HEK293 (cell line): ENCODE data around the gene ITPRIPL1.
A peak's percentile ranks its signal among the peaks of the same experiment; 100 is the strongest.

Experiments used
- CTCF ChIA-PET: fragments of 350-600 bp; formaldehyde crosslinking; extraction: SDS; loops from one replicate; lab custom pipeline; 2021; ENCODE audit warnings: antibody characterized with exemption; lab: Yijun Ruan, JAX
- POLR2A ChIA-PET: fragments of 300-600 bp; formaldehyde crosslinking; extraction: SDS; loops from one replicate; lab custom pipeline; 2020; ENCODE audit warnings: antibody characterized with exemption, inconsistent platforms; lab: Yijun Ruan, JAX
- H3K27ac ChIP-seq: fragments of 200-500 bp; sonication (Bioruptor generic); 2 replicates; pipeline ENCODE4 v1.5.1; 2014; ENCODE audit warnings: low read depth, low read length, control low read depth, inconsistent platforms; ENCODE audit errors: extremely low read depth
- H3K36me3 ChIP-seq, 2 experiments: fragments of 200-500 bp in 1 of 2; sonication (Bioruptor generic) in 1 of 2; 1 replicate in 1 of 2; 2 replicates in 1 of 2; pipeline ENCODE4 v1.5.1; 2014 to 2017; ENCODE audit warnings: inconsistent platforms in 2 of 2, low read length in 2 of 2; ENCODE audit not compliant: control insufficient read depth in 2 of 2, insufficient read depth in 1 of 2
- H3K4me1 ChIP-seq: fragments of 200-500 bp; sonication (Bioruptor generic); 2 replicates; pipeline ENCODE4 v1.5.1; 2014; ENCODE audit warnings: mild to moderate bottlenecking, low read length, inconsistent platforms; ENCODE audit not compliant: control insufficient read depth, insufficient read depth
- H3K4me3 ChIP-seq: 2 replicates; pipeline ENCODE4 v1.5.1; 2011; ENCODE audit warnings: low read depth, mild to moderate bottlenecking, control low read depth, low read length, moderate library complexity
- H3K9me3 ChIP-seq: fragments of 200-500 bp; sonication (Bioruptor generic); 2 replicates; pipeline ENCODE4 v1.5.1; 2014; ENCODE audit warnings: low read depth, low read length, inconsistent platforms; ENCODE audit not compliant: control insufficient read depth, insufficient read depth
- BCL6B ChIP-seq: fragments of 450-650 bp; formaldehyde crosslinking; IDR thresholded peaks from 2 replicates; pipeline ENCODE4 v1.5.1; 2017; ENCODE audit warnings: missing biosample characterization, missing genetic modification characterization
- GLI2 ChIP-seq: fragments of 450-650 bp; formaldehyde crosslinking; IDR thresholded peaks from 2 replicates; pipeline ENCODE4; 2017; ENCODE audit warnings: missing biosample characterization, missing genetic modification characterization, low read depth, borderline replicate concordance
- HOXC10 ChIP-seq: sonication (generic); formaldehyde crosslinking; IDR thresholded peaks from 2 replicates; pipeline ENCODE4 v1.8.1; 2023; ENCODE audit warnings: mild to moderate bottlenecking, missing genetic modification reagents
- KLF17 ChIP-seq: fragments of 450-650 bp; formaldehyde crosslinking; IDR thresholded peaks from 2 replicates; pipeline ENCODE4 v1.5.1; 2016; ENCODE audit warnings: missing biosample characterization, missing genetic modification characterization
- KLF8 ChIP-seq: fragments of 450-650 bp; formaldehyde crosslinking; IDR thresholded peaks from 2 replicates; pipeline ENCODE4 v1.5.1; 2016; ENCODE audit warnings: missing biosample characterization, missing genetic modification characterization
- KLF9 ChIP-seq: fragments of 450-650 bp; formaldehyde crosslinking; IDR thresholded peaks from 2 replicates; pipeline ENCODE4 v1.5.1; 2016; ENCODE audit warnings: missing biosample characterization, missing genetic modification characterization, low read depth
- RBAK ChIP-seq: fragments of 450-650 bp; formaldehyde crosslinking; IDR thresholded peaks from 2 replicates; pipeline ENCODE4 v1.5.1; 2016; ENCODE audit warnings: missing biosample characterization, missing genetic modification characterization
- SCRT2 ChIP-seq: fragments of 450-650 bp; formaldehyde crosslinking; IDR thresholded peaks from 2 replicates; pipeline ENCODE4 v1.5.1; 2016; ENCODE audit warnings: missing biosample characterization, missing genetic modification characterization
- ZBTB10 ChIP-seq: fragments of 450-650 bp; formaldehyde crosslinking; IDR thresholded peaks from 2 replicates; pipeline ENCODE4 v1.5.1; 2016; ENCODE audit warnings: missing biosample characterization, missing genetic modification characterization
- ZBTB44 ChIP-seq: fragments of 450-650 bp; IDR thresholded peaks from 2 replicates; pipeline ENCODE4 v1.5.1; 2018; ENCODE audit warnings: missing biosample characterization, mild to moderate bottlenecking, missing genetic modification characterization
- ZFP41 ChIP-seq: fragments of 450-650 bp; formaldehyde crosslinking; IDR thresholded peaks from 2 replicates; pipeline ENCODE4 v1.5.1; 2016; ENCODE audit warnings: missing biosample characterization, missing genetic modification characterization, borderline replicate concordance
- ZIC2 ChIP-seq: fragments of 450-650 bp; formaldehyde crosslinking; IDR thresholded peaks from 2 replicates; pipeline ENCODE4 v1.5.1; 2016; ENCODE audit warnings: missing biosample characterization, missing genetic modification characterization
- ZNF133 ChIP-seq: fragments of 450-650 bp; formaldehyde crosslinking; IDR thresholded peaks from 2 replicates; pipeline ENCODE4 v1.5.1; 2016; ENCODE audit warnings: missing biosample characterization, missing genetic modification characterization
- ZNF174 ChIP-seq: fragments of 450-650 bp; formaldehyde crosslinking; IDR thresholded peaks from 2 replicates; pipeline ENCODE4 v1.5.0; 2017; ENCODE audit warnings: missing biosample characterization, mild to moderate bottlenecking, missing genetic modification characterization
- ZNF214 ChIP-seq: fragments of 450-650 bp; formaldehyde crosslinking; IDR thresholded peaks from 2 replicates; pipeline ENCODE4 v1.5.1; 2017; ENCODE audit warnings: missing biosample characterization, mild to moderate bottlenecking, missing genetic modification characterization, borderline replicate concordance
- ZNF324 ChIP-seq: fragments of 450-650 bp; formaldehyde crosslinking; IDR thresholded peaks from 2 replicates; pipeline ENCODE4 v1.5.1; 2016; ENCODE audit warnings: missing biosample characterization, missing genetic modification characterization
- ZNF404 ChIP-seq: fragments of 450-650 bp; formaldehyde crosslinking; IDR thresholded peaks from 2 replicates; pipeline ENCODE4 v1.5.1; 2017; ENCODE audit warnings: missing biosample characterization, missing genetic modification characterization
- ZNF510 ChIP-seq: fragments of 450-650 bp; formaldehyde crosslinking; IDR thresholded peaks from 2 replicates; pipeline ENCODE4 v1.5.1; 2018; ENCODE audit warnings: mild to moderate bottlenecking, missing genetic modification characterization, missing biosample characterization; ENCODE audit not compliant: insufficient replicate concordance
- ZNF513 ChIP-seq: fragments of 450-650 bp; IDR thresholded peaks from 2 replicates; pipeline ENCODE4 v1.5.1; 2018; ENCODE audit warnings: missing biosample characterization, missing genetic modification characterization
- ZNF521 ChIP-seq: fragments of 450-650 bp; formaldehyde crosslinking; IDR thresholded peaks from 2 replicates; pipeline ENCODE4 v1.5.1; 2017; ENCODE audit warnings: missing biosample characterization, mild to moderate bottlenecking, missing genetic modification characterization
- ZNF529 ChIP-seq: fragments of 450-650 bp; formaldehyde crosslinking; IDR thresholded peaks from 2 replicates; pipeline ENCODE4 v1.5.1; 2017; ENCODE audit warnings: missing genetic modification characterization, missing biosample characterization; ENCODE audit not compliant: insufficient replicate concordance
- ZNF621 ChIP-seq: fragments of 450-650 bp; formaldehyde crosslinking; IDR thresholded peaks from 2 replicates; pipeline ENCODE4 v1.5.1; 2017; ENCODE audit warnings: missing biosample characterization, missing genetic modification characterization
- ZNF629 ChIP-seq: fragments of 450-650 bp; formaldehyde crosslinking; IDR thresholded peaks from 2 replicates; pipeline ENCODE4 v1.5.1; 2017; ENCODE audit warnings: missing biosample characterization, missing genetic modification characterization
- ZNF670 ChIP-seq: fragments of 450-650 bp; formaldehyde crosslinking; IDR thresholded peaks from 2 replicates; pipeline ENCODE4 v1.5.1; 2016; ENCODE audit warnings: missing biosample characterization, missing genetic modification characterization, low read depth
- ZNF768 ChIP-seq: fragments of 450-650 bp; formaldehyde crosslinking; IDR thresholded peaks from 2 replicates; pipeline ENCODE4 v1.5.1; 2018; ENCODE audit warnings: missing biosample characterization, mild to moderate bottlenecking, missing genetic modification characterization
- ZNF776 ChIP-seq: fragments of 450-650 bp; formaldehyde crosslinking; IDR thresholded peaks from 2 replicates; pipeline ENCODE4 v1.5.0; 2017; ENCODE audit warnings: missing biosample characterization, missing genetic modification characterization, borderline replicate concordance
- ZSCAN30 ChIP-seq: fragments of 450-650 bp; IDR thresholded peaks from 2 replicates; pipeline ENCODE4 v1.5.1; 2018; ENCODE audit warnings: missing biosample characterization, mild to moderate bottlenecking, missing genetic modification characterization, moderate library complexity

Gene ITPRIPL1

GRCh38 chr2:96341641-96342040 lies 16.5 kb downstream of the ITPRIPL1 start:
- TF ChIP-seq ZNF529 (tag by site-specific recombination) (no peak), ZNF776 (tag by site-specific recombination) (no peak), KLF9 (no peak), ZFP41 (tag by site-specific recombination) (no peak), ZNF629 (tag by site-specific recombination) (no peak), ZNF133 (no peak), ZIC2 (no peak), ZNF214 (no peak), KLF8 (tag by site-specific recombination) (no peak), ZSCAN30 (tag by site-specific recombination) (no peak), KLF17 (tag by site-specific recombination) (no peak), ZNF404 (no peak), ZNF670 (tag by site-specific recombination) (no peak), ZNF324 (no peak), RBAK (tag by site-specific recombination) (no peak), ZNF768 (no peak), ZBTB10 (tag by site-specific recombination) (no peak), ZNF510 (no peak), HOXC10 (CRISPR knock-in tag) (no peak)
- TF ChIP-seq, all 188 proteins: peak for 0
- ChIA-PET POLR2A (interaction anchor here (0.6 to 1.3 kb wide), 4 partner anchors 9 to 75 kb away, joined by 3 to 7 read pairs (median 4); partner anchors contain the start of gene SNRNP200), CTCF (interaction anchor here (0.5 to 1.2 kb wide), 3 partner anchors 65 to 420 kb away, joined by 3 read pairs; no protein-coding TSS in a partner anchor)
- Histone ChIP-seq H3K4me3 (no peak overlapping the region), H3K27ac (peak overlapping the region; percentile 44; the same call in 1 of the 2 replicates), H3K4me1 (peaks cover 17% of the 10 kb centered on the region), H3K36me3 (peaks cover 48 to 58% of the 10 kb centered on the region in 2 experiments), H3K9me3 (no peaks in the 10 kb centered on the region)

GRCh38 chr2:96342085-96342484 lies 17.0 kb downstream of the ITPRIPL1 start:
- Histone ChIP-seq H3K4me3 (no peak overlapping the region), H3K9me3 (no peaks in the 10 kb centered on the region), H3K4me1 (peaks cover 17% of the 10 kb centered on the region), H3K27ac (peak overlapping the region; percentile 44; the same call in 1 of the 2 replicates), H3K36me3 (peaks cover 52 to 62% of the 10 kb centered on the region in 2 experiments)
- POLR2A ChIA-PET: interaction anchor here (0.5 to 1.3 kb wide), 5 partner anchors 10 to 75 kb away, joined by 3 to 9 read pairs (median 5); partner anchors contain the start of gene SNRNP200
- CTCF ChIA-PET: interaction anchor here (0.5 to 0.9 kb wide), 2 partner anchors 65 to 420 kb away, joined by 3 read pairs; no protein-coding TSS in a partner anchor
- TF ChIP-seq ZFP41 (tag by site-specific recombination): no peak
- no peak for TF ChIP-seq ZSCAN30 (tag by site-specific recombination)
- no peak for TF ChIP-seq GLI2 (tag by site-specific recombination)
- no peak for TF ChIP-seq ZNF513 (tag by site-specific recombination)
- TF ChIP-seq ZNF174 (tag by site-specific recombination): no peak
- no peak for TF ChIP-seq SCRT2
- TF ChIP-seq BCL6B (tag by site-specific recombination): no peak
- TF ChIP-seq KLF17 (tag by site-specific recombination): 0 out of 2 replicates have a peak, but pooled peaks have one; percentile 29
- no peak for TF ChIP-seq ZNF521 (tag by site-specific recombination)
- TF ChIP-seq ZBTB44 (tag by site-specific recombination): peak; percentile 49; the same call in 1 of the 2 replicates
- TF ChIP-seq ZNF621 (tag by site-specific recombination): no peak
